Measurements from ENCODE around the gene RNF181.

Gene RNF181

DNA sequence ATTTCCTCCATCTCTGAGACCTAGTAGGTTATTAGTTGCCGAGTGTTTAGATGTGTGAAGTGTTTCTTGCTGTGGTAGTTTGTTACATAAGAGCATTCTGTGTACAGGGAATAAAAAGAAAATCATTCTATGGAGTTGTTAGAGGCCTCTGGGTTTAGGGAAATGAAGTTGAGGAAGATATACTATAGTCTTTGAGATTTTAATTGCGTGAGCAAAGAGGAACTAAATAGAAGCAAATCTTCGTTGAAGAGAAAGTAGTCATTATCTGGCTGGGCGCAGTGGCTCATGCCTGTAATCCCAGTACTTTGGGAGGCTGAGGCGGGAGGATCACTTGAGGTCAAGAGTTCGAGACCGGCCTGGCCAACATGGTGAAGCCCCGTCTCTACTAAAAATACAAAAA lies 39.5 kb downstream of the RNF181 start:
- H3K36me3 Mint-ChIP-seq (ENCODE audit: low read depth) = peaks cover 65% of the 10 kb centered on the region
- H3K4me3 Mint-ChIP-seq = no peak overlapping the region
- H3K27ac Mint-ChIP-seq = no peak overlapping the region
- no peaks in the 10 kb centered on the region for H3K9me3 Mint-ChIP-seq
- no peaks in the 10 kb centered on the region for H3K27me3 Mint-ChIP-seq (ENCODE audit: low read depth)
- no peak for DNase-seq (ENCODE audit: low spot score)
- peaks cover 6% of the 10 kb centered on the region for H3K4me1 Mint-ChIP-seq (ENCODE audit: low read depth)

DNA sequence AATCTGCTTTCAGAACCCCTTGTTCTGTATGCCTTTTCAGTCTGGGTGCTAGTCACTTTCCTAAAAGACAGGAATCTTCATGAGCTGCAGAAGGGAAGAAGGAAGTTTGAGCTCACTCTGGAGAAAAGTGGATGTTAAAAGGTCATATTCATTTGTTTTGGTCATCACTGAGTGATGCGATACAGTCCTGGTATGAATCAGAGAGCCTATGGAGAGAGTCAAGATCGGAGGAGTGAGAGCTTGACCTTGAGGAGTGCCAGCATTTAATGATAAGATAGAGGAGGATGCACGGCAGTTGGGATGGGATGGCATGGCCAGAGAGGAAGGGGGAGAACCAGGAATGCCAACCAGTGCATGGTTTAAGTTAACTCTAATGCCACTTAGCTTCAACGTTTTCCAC lies 40.1 kb downstream of the RNF181 start:
- Mint-ChIP-seq H3K9me3 (no peaks in the 10 kb centered on the region), H3K4me1 (ENCODE audit: low read depth) (peaks cover 6% of the 10 kb centered on the region), H3K27ac (no peak overlapping the region), H3K36me3 (ENCODE audit: low read depth) (peaks cover 62% of the 10 kb centered on the region), H3K27me3 (ENCODE audit: low read depth) (no peaks in the 10 kb centered on the region), H3K4me3 (no peak overlapping the region)
- DNase-seq (ENCODE audit: low spot score) = no peak

DNA sequence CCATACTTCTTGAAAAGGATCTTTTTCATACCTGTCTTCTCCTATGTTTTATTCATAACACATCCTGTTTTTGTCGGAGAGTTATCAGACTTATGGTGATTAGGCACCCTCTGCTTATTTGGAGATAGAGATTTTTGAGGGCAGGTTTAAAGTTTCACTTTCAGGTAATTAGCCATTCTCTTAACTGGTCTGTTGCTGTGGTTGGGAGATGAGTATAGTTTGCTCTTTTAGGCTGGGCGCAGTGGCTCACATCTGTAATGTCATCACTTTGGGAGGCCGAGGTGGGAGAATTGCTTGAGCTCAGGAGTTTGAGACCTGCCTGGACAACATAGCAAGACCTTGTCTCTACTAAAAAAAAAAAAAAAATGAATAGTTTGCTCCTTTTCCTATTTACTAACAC lies 47.2 kb downstream of the RNF181 start:
- H3K4me3 Mint-ChIP-seq = no peak overlapping the region
- peaks cover 13% of the 10 kb centered on the region for H3K4me1 Mint-ChIP-seq (ENCODE audit: low read depth)
- H3K9me3 Mint-ChIP-seq = no peaks in the 10 kb centered on the region
- DNase-seq (ENCODE audit: low spot score) = no peak
- peaks cover 65% of the 10 kb centered on the region for H3K36me3 Mint-ChIP-seq (ENCODE audit: low read depth)
- peak overlapping the region; percentile 65 for H3K27ac Mint-ChIP-seq
- H3K27me3 Mint-ChIP-seq (ENCODE audit: low read depth) = no peaks in the 10 kb centered on the region

DNA sequence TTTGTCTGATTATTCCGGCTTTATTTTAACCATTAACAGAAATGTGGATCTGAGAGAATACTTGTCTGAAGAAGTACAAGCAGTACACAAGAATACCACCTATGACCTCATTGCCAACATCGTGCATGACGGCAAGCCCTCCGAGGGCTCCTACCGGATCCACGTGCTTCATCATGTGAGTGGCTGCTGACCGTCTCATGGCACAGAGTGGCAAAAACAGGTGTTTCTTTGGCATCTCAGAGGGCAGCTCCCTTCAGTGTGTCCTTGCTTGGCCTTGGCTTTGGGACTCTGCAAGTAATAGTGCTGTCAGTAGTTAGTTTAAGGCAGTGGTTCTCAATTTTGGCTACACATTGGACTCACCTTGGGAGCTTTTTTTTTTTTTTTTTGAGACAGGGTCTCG lies 49.4 kb downstream of the RNF181 start:
- Mint-ChIP-seq H3K4me1 (ENCODE audit: low read depth) (peaks cover 14% of the 10 kb centered on the region), H3K27ac (no peak overlapping the region), H3K4me3 (no peak overlapping the region), H3K36me3 (ENCODE audit: low read depth) (peaks cover 74% of the 10 kb centered on the region), H3K9me3 (no peaks in the 10 kb centered on the region), H3K27me3 (ENCODE audit: low read depth) (no peaks in the 10 kb centered on the region)
- no peak for DNase-seq (ENCODE audit: low spot score)

DNA sequence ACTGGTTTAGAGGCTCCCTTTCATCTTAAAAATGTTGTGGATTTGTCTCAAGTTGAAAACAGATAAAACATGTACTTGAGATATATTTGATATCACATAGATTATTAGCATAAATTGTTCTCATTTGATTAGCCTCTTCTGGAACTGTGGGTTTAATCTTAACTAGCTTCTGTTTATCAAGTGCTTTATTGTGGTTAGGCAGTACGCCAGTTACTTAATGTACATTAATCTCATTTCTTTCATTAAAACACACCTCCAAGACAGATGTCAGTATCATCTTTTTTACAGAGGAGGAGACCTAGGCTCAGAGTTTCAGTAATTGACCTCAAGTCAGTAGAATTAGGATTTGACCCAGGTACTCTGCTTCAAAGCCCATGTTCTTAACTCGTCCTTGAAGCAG lies 50.6 kb downstream of the RNF181 start:
- H3K27ac Mint-ChIP-seq = no peak overlapping the region
- no peak for DNase-seq (ENCODE audit: low spot score)
- no peaks in the 10 kb centered on the region for H3K27me3 Mint-ChIP-seq (ENCODE audit: low read depth)
- H3K4me1 Mint-ChIP-seq (ENCODE audit: low read depth) = peaks cover 14% of the 10 kb centered on the region
- H3K9me3 Mint-ChIP-seq = no peaks in the 10 kb centered on the region
- peaks cover 70% of the 10 kb centered on the region for H3K36me3 Mint-ChIP-seq (ENCODE audit: low read depth)
- no peak overlapping the region for H3K4me3 Mint-ChIP-seq

Measured in T-helper 2 cell treated with Interferon-gamma antibody and Interleukin-4, amounts not matched to agents 5 μg/mL and 100 μg/mL, for 36 hours (primary cell).